GM18858 (cell line): ENCODE data around the gene UHRF1.

Experiments used
- ATAC-seq: cut with Tn5 transposase; IDR thresholded peaks from one replicate; pipeline ENCODE4 v1.9.1; 2021; ENCODE audit not compliant: unreplicated experiment

UHRF1 gene

DNA sequence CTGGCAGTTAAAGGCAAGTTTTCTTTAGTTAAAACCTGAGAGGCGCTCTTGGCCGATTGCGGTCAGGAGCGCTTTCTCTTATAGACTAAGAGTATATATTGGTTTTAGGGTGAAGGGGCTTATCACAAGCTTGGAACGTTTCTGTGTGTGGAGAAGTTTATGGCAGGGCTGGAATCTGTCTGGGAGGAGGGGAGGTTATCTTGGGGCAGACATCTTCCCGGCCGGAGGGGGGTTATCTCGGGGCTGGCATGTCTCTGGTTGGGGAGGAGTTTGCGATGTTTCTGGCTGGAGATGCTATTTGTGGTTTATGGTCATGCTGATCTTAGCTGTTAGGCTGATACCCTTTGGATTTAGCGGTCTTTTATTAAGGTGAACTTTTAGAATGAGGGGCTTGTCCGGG, 78.0 kb downstream of the UHRF1 start:
- ATAC-seq, result no peak

DNA sequence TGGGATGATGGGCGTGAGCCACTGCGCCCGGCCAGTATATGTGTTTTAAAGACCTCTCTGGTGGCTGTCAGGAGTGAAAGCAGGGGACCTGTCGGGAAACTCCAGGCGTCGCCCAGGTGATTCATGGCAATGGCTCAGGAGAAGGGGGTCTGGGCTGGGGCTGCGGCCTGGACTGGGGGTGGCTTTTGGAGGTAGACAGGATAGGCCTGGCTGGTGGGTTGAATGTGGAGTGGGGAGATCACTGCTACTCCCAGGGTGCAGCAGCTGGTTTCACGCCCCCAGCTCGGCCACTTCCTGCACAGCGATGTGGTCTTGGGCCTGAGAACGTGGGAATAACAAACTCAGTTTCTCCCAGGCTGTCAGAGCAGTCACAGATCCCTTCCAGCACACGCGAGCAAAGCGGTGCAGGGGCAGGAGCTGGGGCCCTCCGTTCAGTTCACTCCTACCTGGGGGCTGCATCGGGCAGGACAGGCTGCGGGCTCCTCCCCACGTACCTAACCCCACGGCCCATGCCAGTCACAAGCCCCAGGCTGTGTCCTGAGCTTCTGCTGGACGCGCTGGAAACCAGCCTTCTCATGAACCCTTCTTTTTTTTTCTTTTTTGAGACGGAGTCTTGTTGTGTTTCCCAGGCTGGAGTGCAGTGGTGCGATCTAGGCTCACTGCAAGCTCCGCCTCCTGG, 78.5 kb downstream of the UHRF1 start:
- no peak for ATAC-seq

GRCh38 chr19:4988770-4989251, 79.5 kb downstream of the UHRF1 start:
- no peak for ATAC-seq

DNA sequence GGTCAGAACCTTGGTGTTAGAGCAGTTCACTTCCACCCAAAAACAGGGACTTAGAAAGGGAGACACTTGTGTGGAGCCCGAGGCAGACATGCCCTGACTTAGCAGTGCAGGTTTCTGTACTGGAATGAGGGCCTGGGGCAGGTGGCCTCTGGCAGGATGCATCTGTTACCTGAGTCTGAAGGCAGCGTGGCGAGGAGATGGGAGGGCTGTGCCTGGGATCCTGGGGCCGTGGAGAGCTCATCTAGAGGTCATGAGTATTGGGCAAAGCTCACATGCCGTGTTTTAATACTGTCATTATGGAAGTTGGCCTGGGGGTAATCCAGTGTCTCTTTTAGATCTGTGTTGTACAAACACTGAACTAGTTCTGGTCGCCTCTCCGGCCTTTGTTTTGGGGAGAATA, 81.0 kb downstream of the UHRF1 start:
- no peak for ATAC-seq

- no peak for ATAC-seq
These were observed 82.2 kb downstream of the UHRF1 start for GRCh38 chr19:4991538-4991937.

DNA sequence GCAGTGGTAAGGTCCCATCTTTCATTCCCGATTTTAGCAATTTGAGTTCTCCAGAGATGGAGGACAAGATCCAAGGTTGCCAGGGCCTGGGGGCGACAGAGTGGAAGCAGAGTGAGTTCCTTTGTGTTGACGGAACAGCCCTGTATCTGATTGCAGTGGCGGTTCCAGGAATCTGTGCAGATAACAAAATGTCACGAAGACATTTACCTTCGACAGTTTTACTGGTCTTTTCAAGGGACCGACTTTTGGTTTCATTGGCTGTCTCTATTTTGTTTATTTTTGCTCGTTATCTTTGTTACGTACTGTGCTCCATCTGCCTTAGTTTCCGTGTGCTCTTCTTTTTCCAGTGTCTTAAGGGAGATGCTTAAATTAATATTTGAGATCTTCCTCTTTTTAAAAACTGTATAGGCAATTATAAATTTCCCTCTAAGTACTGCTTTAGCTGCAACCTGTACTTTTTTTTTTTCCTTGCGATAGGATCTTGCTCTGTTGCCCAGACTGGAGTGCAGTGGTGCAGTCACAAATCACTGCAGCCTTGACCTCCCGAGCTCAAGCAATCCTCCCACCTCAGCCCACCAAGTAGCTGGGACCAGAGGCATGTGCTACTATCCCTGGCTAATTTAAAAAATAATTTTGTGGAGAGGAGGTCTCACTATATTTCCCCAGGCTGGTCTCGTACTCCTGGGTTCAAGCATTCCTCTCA, 82.8 kb downstream of the UHRF1 start:
- ATAC-seq, result no peak

DNA sequence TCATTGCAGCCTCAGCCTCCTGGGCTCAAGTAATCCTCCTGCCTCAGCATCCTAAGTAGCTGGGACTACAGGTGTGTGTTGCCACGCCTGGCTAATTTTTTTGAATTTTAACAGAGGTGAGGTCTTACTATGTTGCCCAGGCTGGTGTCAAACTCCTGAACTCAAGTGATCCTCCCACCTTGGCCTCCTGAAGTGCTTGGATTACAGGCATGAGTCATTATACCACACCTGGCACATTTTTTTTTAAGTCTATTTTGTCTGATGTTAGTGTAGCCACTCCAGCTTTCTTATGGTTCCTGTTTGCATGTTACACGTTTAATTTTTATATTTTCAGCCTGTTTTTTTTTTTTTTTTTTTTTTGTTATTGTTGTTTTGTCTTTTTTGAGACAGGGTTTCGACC, 84.4 kb downstream of the UHRF1 start:
- ATAC-seq, result no peak

GRCh38 chr19:4996701-4997100, 87.4 kb downstream of the UHRF1 start:
- ATAC-seq, result no peak

DNA sequence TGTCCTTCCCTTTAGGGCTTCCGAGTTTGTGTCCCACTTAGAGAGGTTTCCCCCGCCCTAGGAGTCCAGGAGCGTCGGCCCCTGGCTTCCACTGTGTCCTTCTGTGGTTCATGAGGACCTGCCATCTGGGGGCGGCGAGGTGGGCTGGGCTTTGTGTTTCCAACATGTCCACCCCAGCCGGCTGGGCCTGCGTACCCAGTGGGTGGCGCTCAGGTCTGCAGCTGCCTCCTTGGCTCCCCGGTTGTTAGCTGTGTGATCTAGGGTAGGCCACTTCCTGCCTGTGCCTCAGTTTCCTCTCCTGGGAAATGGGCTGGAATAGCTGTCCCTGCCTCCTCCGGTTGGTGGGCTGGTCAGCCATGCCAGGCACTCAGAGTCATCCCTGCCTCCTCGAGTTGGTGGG, 88.0 kb downstream of the UHRF1 start:
- no peak for ATAC-seq

- no peak for ATAC-seq
These were observed 90.9 kb downstream of the UHRF1 start for GRCh38 chr19:5000120-5000611.

- ATAC-seq, result no peak
These were observed 92.3 kb downstream of the UHRF1 start for GRCh38 chr19:5001615-5002014.

GRCh38 chr19:5002143-5002542, 92.8 kb downstream of the UHRF1 start:
- no peak for ATAC-seq

GRCh38 chr19:5003781-5004180, 94.5 kb downstream of the UHRF1 start:
- no peak for ATAC-seq

DNA sequence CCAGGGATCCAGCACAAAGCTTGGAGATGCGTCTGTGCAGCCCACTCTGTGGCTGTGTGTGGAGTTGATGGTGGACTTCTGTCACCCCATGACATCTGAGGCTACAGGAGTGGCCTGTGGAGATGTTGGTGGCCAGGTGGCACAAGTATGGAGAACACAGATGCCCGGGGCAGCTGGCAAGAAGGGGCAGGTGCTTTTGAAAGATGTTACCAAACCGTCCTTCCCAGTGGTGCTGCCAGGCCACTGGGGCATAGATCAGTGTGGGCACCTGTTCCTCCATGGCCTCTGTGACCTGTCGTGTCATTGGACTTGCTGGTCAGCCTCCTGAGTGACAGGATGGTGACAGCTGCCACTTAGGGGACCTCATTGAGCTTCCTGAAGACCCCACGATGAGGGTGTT, 95.8 kb downstream of the UHRF1 start:
- no peak for ATAC-seq

DNA sequence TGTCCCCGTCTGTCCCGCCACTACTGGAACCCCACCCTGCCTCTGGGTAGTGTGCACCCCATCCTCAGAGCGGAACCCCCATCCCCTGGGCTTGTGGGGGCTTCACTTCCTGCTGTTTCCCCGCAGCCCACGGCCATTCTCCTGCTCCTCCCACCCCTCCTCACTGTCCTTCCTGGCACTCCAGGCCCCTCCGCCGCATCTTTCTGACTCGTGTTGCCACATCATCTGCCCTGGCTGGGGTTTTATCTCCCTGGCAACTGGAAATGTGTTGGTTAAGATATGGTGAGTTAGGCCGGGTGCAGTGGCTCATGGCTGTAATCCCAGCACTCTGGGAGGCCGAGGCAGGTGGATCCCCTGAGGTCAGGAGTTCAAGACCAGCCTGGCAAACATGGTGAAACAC, 96.9 kb downstream of the UHRF1 start:
- ATAC-seq, result no peak

DNA sequence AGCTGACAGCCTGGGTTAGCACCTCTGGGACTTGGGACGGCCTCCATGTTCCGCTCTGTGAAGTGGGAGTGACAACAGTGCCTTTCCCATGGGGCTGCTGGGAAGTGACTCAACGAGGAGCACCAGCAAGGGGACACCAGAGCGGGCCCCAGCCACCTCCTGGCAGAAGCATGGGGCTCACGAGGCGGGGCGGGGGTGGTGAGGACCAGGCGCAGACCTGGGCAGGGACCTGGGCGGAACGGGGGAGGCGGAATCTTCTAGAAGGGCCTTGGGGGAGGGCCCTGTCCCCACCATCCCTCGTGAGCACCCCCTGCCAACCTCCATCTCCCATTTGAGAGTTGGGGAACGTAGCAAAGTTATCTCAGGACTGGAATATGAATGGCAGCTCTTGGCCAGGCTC, 97.5 kb downstream of the UHRF1 start:
- ATAC-seq, result no peak
